Trophoblast cell (in vitro differentiated cells and primary cell): Measurements from ENCODE around the gene DYSF.
A peak's percentile ranks its signal among the peaks of the same experiment; 100 is the strongest.

Experiments used
- DNase-seq, 2 donors: peaks; one replicate each; pipeline ENCODE4 v3.0.0-alpha.2; 2016
- H2AFZ ChIP-seq: 2 replicates; pipeline ENCODE4 v1.6.1; 2013; ENCODE audit warnings: low read length, moderate library complexity, mild to moderate bottlenecking; ENCODE audit not compliant: insufficient read depth, poor library complexity
- H2AK5ac ChIP-seq: 2 replicates; pipeline ENCODE4 v1.6.1; 2013; ENCODE audit warnings: mild to moderate bottlenecking, low read length
- H2BK120ac ChIP-seq: 2 replicates; pipeline ENCODE4 v1.6.1; 2013; ENCODE audit warnings: low read length, mild to moderate bottlenecking, moderate library complexity; ENCODE audit not compliant: insufficient read depth, poor library complexity
- H2BK12ac ChIP-seq: 2 replicates; pipeline ENCODE4 v1.6.1; 2013; ENCODE audit warnings: mild to moderate bottlenecking, low read length, moderate library complexity
- H2BK5ac ChIP-seq: 2 replicates; pipeline ENCODE4 v1.6.1; 2013; ENCODE audit warnings: low read length, low read depth, moderate library complexity, mild to moderate bottlenecking; ENCODE audit not compliant: poor library complexity
- H3K14ac ChIP-seq: 2 replicates; pipeline ENCODE4 v1.6.1; 2013; ENCODE audit warnings: mild to moderate bottlenecking, low read length
- H3K18ac ChIP-seq: 2 replicates; pipeline ENCODE4 v1.6.1; 2013; ENCODE audit warnings: mild to moderate bottlenecking, low read length
- H3K23ac ChIP-seq: 2 replicates; pipeline ENCODE4 v1.6.1; 2013; ENCODE audit warnings: low read length
- H3K27ac ChIP-seq: 2 replicates; pipeline ENCODE4 v1.5.1; 2013; ENCODE audit warnings: low read depth, mild to moderate bottlenecking, inconsistent platforms, low read length, moderate library complexity
- H3K27me3 ChIP-seq: 2 replicates; pipeline ENCODE4 v1.6.1; 2013; ENCODE audit warnings: inconsistent platforms, mild to moderate bottlenecking, low read length, moderate library complexity; ENCODE audit not compliant: insufficient read depth
- H3K36me3 ChIP-seq, 2 experiments: 1 replicate in 1 of 2; 2 replicates in 1 of 2; pipeline ENCODE4 v1.6.1; 2013; ENCODE audit warnings: low read length in 2 of 2, mild to moderate bottlenecking in 2 of 2, moderate library complexity in 1 of 2; ENCODE audit not compliant: insufficient read depth in 2 of 2, control insufficient read depth in 1 of 2
- H3K4ac ChIP-seq: 2 replicates; pipeline ENCODE4 v1.6.1; 2013; ENCODE audit warnings: low read depth, mild to moderate bottlenecking, low read length, moderate library complexity
- H3K4me1 ChIP-seq, 2 experiments: 1 replicate in 1 of 2; 2 replicates in 1 of 2; pipeline ENCODE4 v1.6.1; 2013; ENCODE audit warnings: low read length in 2 of 2, mild to moderate bottlenecking in 2 of 2, moderate library complexity in 1 of 2; ENCODE audit not compliant: insufficient read depth in 2 of 2, control insufficient read depth in 1 of 2
- H3K4me2 ChIP-seq: 2 replicates; pipeline ENCODE4 v1.6.1; 2013; ENCODE audit warnings: inconsistent platforms, mild to moderate bottlenecking, low read length, moderate library complexity
- H3K4me3 ChIP-seq: 2 replicates; pipeline ENCODE4 v1.5.1; 2013; ENCODE audit warnings: mild to moderate bottlenecking, low read depth, low read length, inconsistent platforms
- H3K79me1 ChIP-seq: one replicate; pipeline ENCODE4 v1.6.1; 2013; ENCODE audit warnings: low read length
- H3K79me2 ChIP-seq: 2 replicates; pipeline ENCODE4 v1.6.1; 2013; ENCODE audit warnings: low read length, mild to moderate bottlenecking; ENCODE audit not compliant: control insufficient read depth, insufficient read depth, poor library complexity
- H3K9ac ChIP-seq: 2 replicates; pipeline ENCODE4 v1.6.1; 2013; ENCODE audit warnings: mild to moderate bottlenecking, low read length
- H3K9me3 ChIP-seq: 2 replicates; pipeline ENCODE4 v1.6.1; 2013; ENCODE audit warnings: low read depth, mild to moderate bottlenecking, control low read depth, inconsistent platforms, low read length; ENCODE audit not compliant: insufficient read depth
- H4K12ac ChIP-seq: 2 replicates; pipeline ENCODE4 v1.6.1; 2013; ENCODE audit warnings: low read depth, mild to moderate bottlenecking, low read length, moderate library complexity
- H4K8ac ChIP-seq: 2 replicates; pipeline ENCODE4 v1.6.1; 2013; ENCODE audit warnings: low read depth, mild to moderate bottlenecking, low read length, moderate library complexity
- H4K91ac ChIP-seq: one replicate; pipeline ENCODE4 v1.6.1; 2013; ENCODE audit warnings: low read depth, mild to moderate bottlenecking, low read length, moderate library complexity
- WGBS: extraction: QIAGEN DNeasy Blood & Tissue Kit; methylation state at CpG from one replicate; pipeline ENCODE4 v1.1.7; 2013; ENCODE audit warnings: missing lambda C conversion rate; ENCODE audit not compliant: insufficient read length, insufficient coverage; ENCODE audit errors: extremely low coverage; 5-methylcytosine and 5-hydroxymethylcytosine counted together

The DYSF gene

DNA sequence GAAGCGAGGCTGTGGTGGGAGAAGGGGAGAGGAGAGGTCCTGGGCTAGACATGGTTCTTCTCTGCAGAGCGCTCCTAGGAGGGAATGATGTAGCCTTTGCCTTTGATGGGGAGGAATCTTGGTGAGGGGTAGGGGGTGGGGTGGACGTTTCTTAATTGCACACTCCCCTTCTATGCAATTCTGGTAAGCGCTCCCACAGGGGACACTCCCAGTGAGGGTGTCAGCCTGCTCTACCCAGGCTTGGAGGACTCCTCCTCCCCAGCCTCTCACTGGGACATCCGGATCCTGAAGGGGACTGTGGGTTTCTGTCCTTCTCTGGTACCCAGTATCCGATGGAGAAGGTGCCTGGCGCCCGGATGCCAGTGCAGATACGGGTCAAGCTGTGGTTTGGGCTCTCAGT, 114.3 kb downstream of the DYSF start:
- Histone ChIP-seq H3K14ac (no peak overlapping the region), H2BK5ac (no peak overlapping the region), H4K8ac (no peak overlapping the region), H2AK5ac (no peak overlapping the region), H3K9me3 (peaks cover 14% of the 10 kb centered on the region), H4K91ac (no peak overlapping the region), H2BK12ac (no peak overlapping the region), H3K36me3 (peaks cover 22 to 37% of the 10 kb centered on the region in 2 experiments), H3K27me3 (no peaks in the 10 kb centered on the region), H3K18ac (no peak overlapping the region), H3K79me2 (no peaks in the 10 kb centered on the region), H2BK120ac (no peak overlapping the region), H3K4me1 (peaks cover 1 to 4% of the 10 kb centered on the region in 2 experiments), H3K4me3 (no peak overlapping the region), H3K27ac (no peak overlapping the region), H2AFZ (no peak overlapping the region), H3K9ac (no peak overlapping the region), H3K4ac (no peak overlapping the region), H4K12ac (no peak overlapping the region), H3K23ac (no peak overlapping the region), H3K4me2 (no peak overlapping the region), H3K79me1 (no peaks in the 10 kb centered on the region)
- DNase-seq, result no peak
- no CpG with 5 or more reads among the region's 9 CpGs for WGBS

GRCh38 chr2:71568103-71568502, 114.7 kb downstream of the DYSF start:
- Histone ChIP-seq H3K27ac (no peak overlapping the region), H3K9ac (no peak overlapping the region), H3K14ac (no peak overlapping the region), H2BK120ac (no peak overlapping the region), H3K4ac (no peak overlapping the region), H4K91ac (no peak overlapping the region), H4K8ac (no peak overlapping the region), H4K12ac (no peak overlapping the region), H3K4me1 (peaks cover 0 to 3% of the 10 kb centered on the region in 2 experiments), H2AK5ac (no peak overlapping the region), H3K27me3 (no peaks in the 10 kb centered on the region), H3K79me1 (no peaks in the 10 kb centered on the region), H3K4me3 (no peak overlapping the region), H3K23ac (no peak overlapping the region), H3K9me3 (peaks cover 14% of the 10 kb centered on the region), H2BK5ac (no peak overlapping the region), H3K36me3 (peaks cover 23 to 40% of the 10 kb centered on the region in 2 experiments), H3K18ac (no peak overlapping the region), H2BK12ac (no peak overlapping the region), H3K4me2 (no peak overlapping the region), H2AFZ (no peak overlapping the region), H3K79me2 (no peaks in the 10 kb centered on the region)
- no peak for DNase-seq
- WGBS, result no CpG with 5 or more reads among the region's 14 CpGs

GRCh38 chr2:71570511-71570910, 117.2 kb downstream of the DYSF start:
- Histone ChIP-seq H2BK12ac (no peak overlapping the region), H4K12ac (no peak overlapping the region), H3K23ac (no peak overlapping the region), H2BK120ac (no peak overlapping the region), H2BK5ac (no peak overlapping the region), H3K18ac (no peak overlapping the region), H2AFZ (no peak overlapping the region), H4K8ac (no peak overlapping the region), H3K79me1 (no peaks in the 10 kb centered on the region), H3K4me2 (no peak overlapping the region), H3K27ac (no peak overlapping the region), H3K4ac (no peak overlapping the region), H3K27me3 (no peaks in the 10 kb centered on the region), H3K14ac (no peak overlapping the region), H3K36me3 (peaks cover 22 to 37% of the 10 kb centered on the region in 2 experiments), H3K79me2 (no peaks in the 10 kb centered on the region), H3K9ac (no peak overlapping the region), H2AK5ac (no peak overlapping the region), H3K9me3 (peaks cover 14% of the 10 kb centered on the region), H4K91ac (no peak overlapping the region), H3K4me1 (no peaks in the 10 kb centered on the region), H3K4me3 (no peak overlapping the region)
- WGBS, result no CpG with 5 or more reads among the region's 10 CpGs
- no peak for DNase-seq

DNA sequence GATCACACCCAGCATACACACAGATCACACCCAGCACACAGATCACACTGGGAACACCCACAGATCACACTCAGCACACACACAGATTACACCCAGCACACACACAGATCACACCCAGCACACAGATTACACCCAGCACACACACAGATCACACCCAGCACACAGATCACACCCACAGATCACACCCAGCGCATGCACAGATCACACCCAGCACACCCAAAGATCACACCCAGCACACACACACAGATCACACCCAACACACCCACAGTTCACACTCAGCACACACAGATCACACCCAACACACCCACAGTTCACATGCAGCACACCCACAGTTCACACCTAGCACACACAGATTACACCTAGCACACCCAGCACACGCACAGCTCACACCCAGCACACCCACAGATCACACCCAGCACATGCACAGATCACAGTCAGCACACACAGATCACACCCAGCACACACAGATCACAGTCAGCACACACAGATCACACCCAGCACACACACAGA, 117.6 kb downstream of the DYSF start:
- Histone ChIP-seq H3K14ac (no peak overlapping the region), H3K27ac (no peak overlapping the region), H2BK12ac (no peak overlapping the region), H4K8ac (no peak overlapping the region), H4K91ac (no peak overlapping the region), H3K18ac (no peak overlapping the region), H3K4me2 (no peak overlapping the region), H3K23ac (no peak overlapping the region), H2BK5ac (no peak overlapping the region), H2BK120ac (no peak overlapping the region), H3K4me1 (no peaks in the 10 kb centered on the region), H3K4ac (no peak overlapping the region), H3K36me3 (peaks cover 22 to 41% of the 10 kb centered on the region in 2 experiments), H4K12ac (no peak overlapping the region), H2AFZ (no peak overlapping the region), H3K27me3 (no peaks in the 10 kb centered on the region), H3K79me2 (no peaks in the 10 kb centered on the region), H3K9me3 (peaks cover 14% of the 10 kb centered on the region), H3K9ac (no peak overlapping the region), H3K79me1 (no peaks in the 10 kb centered on the region), H3K4me3 (peak overlapping the region; percentile 52), H2AK5ac (no peak overlapping the region)
- DNase-seq, result no peak
- WGBS, result no CpG with 5 or more reads among the region's 2 CpGs
